Measurements from ENCODE around the gene DHRS4. TPM values are rescaled to one million over a fixed set of nuclear protein-coding genes. Genes with fewer than 3 reads are reported as not detected.

DHRS4 gene
- total RNA-seq, 8 experiments from 2014 or later, result 3.3 to 91.0 (median 12.7) TPM

DNA sequence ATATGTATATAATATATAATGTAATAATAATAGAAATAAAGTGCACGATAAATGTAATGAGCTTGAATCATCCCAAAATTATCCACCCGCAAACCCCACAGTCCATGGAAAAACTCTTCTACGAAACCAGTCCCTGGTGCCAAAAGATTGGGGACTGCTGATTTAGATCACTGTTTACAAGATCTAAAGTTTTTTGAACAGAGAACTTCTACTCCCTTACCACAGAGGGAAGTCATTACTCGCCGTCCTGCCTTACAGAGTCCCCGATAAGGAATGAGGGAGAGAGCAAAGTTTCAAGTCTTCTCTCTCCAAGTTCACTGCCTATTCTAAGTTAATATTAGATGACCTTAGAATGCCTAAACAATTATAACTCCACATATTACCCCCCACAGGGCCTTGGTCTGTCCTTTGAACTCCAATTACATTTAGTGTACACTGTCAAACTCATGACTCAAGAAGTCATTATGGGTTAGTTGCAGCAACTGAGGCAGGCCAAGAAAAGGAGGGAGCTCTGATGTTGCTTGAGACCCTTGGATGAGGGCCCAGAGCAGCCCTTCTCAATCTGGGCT is 21.8 kb upstream of the DHRS4 start:
- Histone ChIP-seq H3K27ac (no peak overlapping the region), H3K4me1 (replicated peaks in 1 of 2) (no peaks in the 10 kb centered on the region), H3K4me3 (no peak overlapping the region)
- in situ Hi-C loops (cut with MboI; ENCODE audit: low pct_unique_long_range_greater_than_20kb in 2 of 9, low sequenced_read_pairs in 9 of 9, unreplicated experiment in 9 of 9), result loop anchor here in 5 of 9 experiments (25.0 kb wide), 1 partner anchor 295 kb away; the partner anchor contains the start of gene DHRS2 (in 5 of the 5)
- no peak for ATAC-seq (replicated peaks in 6 of 8)
- 70 to 100% (median 100%) methylated on average over 1 to 6 of the region's 6 CpGs; no CpG with 5 or more reads in 2 of the 10 experiments for WGBS, 10 experiments

DNA sequence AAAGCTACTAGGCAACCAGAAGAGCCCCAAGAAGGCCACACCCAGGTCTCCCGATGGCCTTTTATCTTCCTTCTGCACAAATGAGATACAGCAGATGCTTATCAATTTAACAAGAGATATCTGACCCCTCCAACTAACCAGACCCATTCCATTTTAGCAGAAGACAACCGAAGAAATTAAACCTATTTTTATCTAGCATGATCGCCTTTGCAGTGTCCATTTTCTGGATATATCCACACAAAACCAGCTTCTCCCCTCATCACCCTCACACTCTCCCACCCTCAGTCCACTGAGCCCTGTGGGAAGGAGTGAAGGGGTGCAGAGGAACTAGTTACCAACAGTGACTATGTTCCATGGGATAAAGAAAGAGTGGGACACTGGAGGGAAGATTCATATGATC is 20.9 kb upstream of the DHRS4 start:
- in situ Hi-C loops (cut with MboI; ENCODE audit: low pct_unique_long_range_greater_than_20kb in 2 of 9, low sequenced_read_pairs in 9 of 9, unreplicated experiment in 9 of 9), result loop anchor here in 5 of 9 experiments (25.0 kb wide), 1 partner anchor 295 kb away; the partner anchor contains the start of gene DHRS2 (in 5 of the 5)
- H3K4me1 ChIP-seq (replicated peaks in 1 of 2), result no peaks in the 10 kb centered on the region
- no peak overlapping the region for H3K27ac ChIP-seq
- 67 to 100% (median 91%) methylated on average over 1 to 3 of the region's 3 CpGs; no CpG with 5 or more reads in 4 of the 10 experiments for WGBS, 10 experiments
- H3K4me3 ChIP-seq, result no peak overlapping the region
- ATAC-seq (replicated peaks in 6 of 8), result no peak

DNA sequence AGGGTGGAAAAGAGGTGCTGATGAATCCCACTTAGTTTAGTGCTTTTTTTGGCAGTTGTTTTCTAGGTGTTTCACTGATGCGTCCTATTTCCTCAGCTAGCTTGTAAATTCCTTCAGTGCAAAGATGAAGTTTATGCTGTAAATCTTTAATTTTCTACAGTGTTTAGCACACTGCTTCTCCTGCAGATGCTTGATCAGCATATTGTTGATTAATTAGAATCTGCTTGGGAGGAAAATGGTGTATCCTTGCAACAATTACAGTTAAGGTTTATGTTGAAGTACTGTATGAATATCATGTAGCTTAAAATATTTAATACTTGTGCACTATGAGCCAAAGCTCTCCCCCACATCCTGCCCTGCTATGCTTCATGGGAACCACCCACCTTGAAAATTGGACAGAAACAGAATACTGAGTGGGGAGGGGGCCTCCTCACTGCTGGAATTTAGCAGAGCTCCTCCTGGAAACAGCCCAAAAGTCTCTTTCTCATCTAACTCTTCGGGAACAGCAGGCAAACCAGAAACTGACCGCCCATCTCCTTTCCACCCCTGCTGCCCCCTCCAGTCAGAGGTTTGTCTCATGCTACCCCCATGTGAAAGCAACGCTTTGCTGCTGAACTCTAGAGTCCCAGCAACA is 20.3 kb upstream of the DHRS4 start:
- H3K4me3 ChIP-seq, result no peak overlapping the region
- 60 to 100% (median 80%) methylated on average over 1 to 3 of the region's 4 CpGs; no CpG with 5 or more reads in 1 of the 10 experiments for WGBS, 10 experiments
- ATAC-seq (replicated peaks in 6 of 8), result no peak
- H3K27ac ChIP-seq, result no peak overlapping the region
- in situ Hi-C loops (cut with MboI; ENCODE audit: low pct_unique_long_range_greater_than_20kb in 2 of 9, low sequenced_read_pairs in 9 of 9, unreplicated experiment in 9 of 9), result loop anchor here in 5 of 9 experiments (25.0 kb wide), 1 partner anchor 296 kb away; the partner anchor contains the start of gene DHRS2 (in 5 of the 5)
- H3K4me1 ChIP-seq (replicated peaks in 1 of 2), result no peaks in the 10 kb centered on the region

DNA sequence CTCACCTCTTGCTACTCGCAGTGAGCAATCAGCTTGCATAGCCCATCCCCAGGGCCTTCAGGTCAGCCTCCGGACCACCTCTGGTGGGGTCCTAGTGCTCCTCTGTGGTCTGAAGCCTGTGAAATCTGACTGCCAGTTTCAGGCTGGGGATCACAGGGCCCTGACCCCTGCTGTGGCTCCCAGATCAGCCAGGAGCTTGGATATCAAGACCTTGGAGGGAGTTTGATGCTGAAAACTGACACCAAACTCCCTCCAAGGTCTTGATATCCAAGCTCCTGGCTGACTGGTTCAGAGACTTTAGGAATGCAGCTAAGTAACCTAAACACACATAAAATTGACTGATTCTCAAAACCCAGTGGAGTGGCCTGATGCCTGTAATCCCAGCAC is 19.8 kb upstream of the DHRS4 start:
- H3K4me1 ChIP-seq (replicated peaks in 1 of 2), result no peaks in the 10 kb centered on the region
- H3K4me3 ChIP-seq, result no peak overlapping the region
- in situ Hi-C loops (cut with MboI; ENCODE audit: low pct_unique_long_range_greater_than_20kb in 2 of 9, low sequenced_read_pairs in 9 of 9, unreplicated experiment in 9 of 9), result loop anchor here in 5 of 9 experiments (25.0 kb wide), 1 partner anchor 296 kb away; the partner anchor contains the start of gene DHRS2 (in 5 of the 5)
- ATAC-seq (replicated peaks in 6 of 8), result no peak
- no peak overlapping the region for H3K27ac ChIP-seq
- 77 to 80% methylated on average over 1 to 2 of the region's 2 CpGs; no CpG with 5 or more reads in 8 of the 10 experiments for WGBS, 10 experiments

DNA sequence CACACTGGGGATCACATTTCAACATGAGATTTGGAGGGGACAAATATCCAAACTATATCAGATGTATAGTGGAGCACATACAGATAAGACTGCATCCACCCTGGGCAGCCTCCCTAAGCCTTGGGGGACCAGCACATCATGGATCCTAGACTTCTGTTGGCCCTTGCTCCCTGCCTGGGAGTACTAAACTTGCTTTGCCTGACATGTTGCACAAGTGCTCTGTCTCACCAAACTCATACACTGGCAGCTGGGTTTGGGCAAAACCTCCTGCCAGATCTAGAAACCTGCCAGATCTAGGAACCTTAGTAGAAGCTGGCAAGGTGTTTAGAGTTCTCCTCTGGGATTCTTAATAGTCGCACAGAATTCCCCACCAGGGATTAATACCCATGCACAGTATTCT is 18.4 kb upstream of the DHRS4 start:
- in situ Hi-C loops (cut with MboI; ENCODE audit: low pct_unique_long_range_greater_than_20kb in 2 of 9, low sequenced_read_pairs in 9 of 9, unreplicated experiment in 9 of 9), result loop anchor here in 5 of 9 experiments (25.0 kb wide), 1 partner anchor 298 kb away; the partner anchor contains the start of gene DHRS2 (in 5 of the 5)
- 67 to 100% (median 83%) methylated on average over 1 of the region's 1 CpG; no CpG with 5 or more reads in 7 of the 10 experiments for WGBS, 10 experiments
- H3K4me3 ChIP-seq, result no peak overlapping the region
- H3K4me1 ChIP-seq (replicated peaks in 1 of 2), result no peaks in the 10 kb centered on the region
- H3K27ac ChIP-seq, result no peak overlapping the region
- no peak for ATAC-seq (replicated peaks in 6 of 8)

DNA sequence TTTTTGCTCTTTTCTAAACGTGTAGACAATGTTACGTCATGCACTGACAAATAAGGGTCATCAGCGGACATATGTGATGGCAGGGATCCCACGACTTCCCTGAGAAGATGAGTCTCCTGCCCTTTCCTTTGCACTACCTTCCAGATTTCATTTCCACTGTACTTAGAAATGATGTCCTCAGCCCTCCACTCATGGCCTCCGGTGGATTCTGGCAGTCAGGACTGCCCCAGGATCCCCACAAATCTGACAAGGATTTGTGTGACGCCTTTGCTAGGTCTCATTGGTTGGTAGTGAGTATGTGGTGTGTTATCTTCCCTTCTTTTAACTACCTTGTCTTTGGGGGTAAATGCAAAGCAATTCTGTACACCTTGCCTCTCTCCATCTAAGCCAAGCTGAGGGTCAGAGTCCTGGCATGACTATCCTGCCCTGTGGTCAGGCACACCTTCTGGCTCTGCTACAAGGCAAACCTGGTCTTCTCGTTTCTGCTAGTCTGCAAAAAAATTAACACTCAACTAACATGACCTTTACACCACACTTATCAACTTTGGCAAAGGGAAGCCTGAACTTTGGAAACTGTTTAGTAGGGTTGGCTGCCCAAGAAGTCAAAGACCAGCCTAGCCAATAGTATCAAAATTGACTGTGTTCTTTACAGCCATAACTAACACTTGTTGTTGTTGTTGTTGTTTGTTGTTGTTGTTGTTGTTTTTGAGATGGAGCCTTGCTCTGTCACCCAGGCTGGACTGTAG is 17.3 kb upstream of the DHRS4 start:
- H3K4me1 ChIP-seq (replicated peaks in 1 of 2), result no peaks in the 10 kb centered on the region
- ATAC-seq (replicated peaks in 6 of 8), result no peak
- no peak overlapping the region for H3K4me3 ChIP-seq
- WGBS, 10 experiments, result 40 to 100% (median 77%) methylated on average over 1 to 7 of the region's 7 CpGs; no CpG with 5 or more reads in 1 of the 10 experiments
- in situ Hi-C loops (cut with MboI; ENCODE audit: low pct_unique_long_range_greater_than_20kb in 2 of 9, low sequenced_read_pairs in 9 of 9, unreplicated experiment in 9 of 9), result loop anchor here in 5 of 9 experiments (25.0 kb wide), 1 partner anchor 299 kb away; the partner anchor contains the start of gene DHRS2 (in 5 of the 5)
- no peak overlapping the region for H3K27ac ChIP-seq

DNA sequence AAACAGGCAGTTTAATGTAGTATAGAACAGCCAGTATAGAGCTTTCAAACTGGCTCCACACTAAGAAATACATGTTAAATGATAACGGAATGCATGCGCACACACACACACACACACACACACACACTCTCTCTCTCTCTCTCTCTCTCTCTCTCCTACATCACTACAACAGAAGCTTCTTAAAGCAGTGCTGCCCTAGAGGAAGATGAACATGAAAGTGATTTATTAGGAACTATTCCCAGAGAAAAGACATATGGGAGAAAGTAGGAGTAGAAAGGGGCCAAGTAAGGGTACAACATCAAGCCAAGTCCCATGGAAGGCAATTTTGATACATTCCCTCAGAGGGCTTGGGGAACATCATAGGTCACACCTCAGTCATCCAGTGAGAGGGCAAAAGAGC is 16.4 kb upstream of the DHRS4 start:
- no CpG with 5 or more reads among the region's 2 CpGs for WGBS, 10 experiments
- ATAC-seq (replicated peaks in 6 of 8), result peak in 3 of 8 experiments; percentile 19 to 38 (median 25)
- H3K27ac ChIP-seq, result no peak overlapping the region
- in situ Hi-C loops (cut with MboI; ENCODE audit: low pct_unique_long_range_greater_than_20kb in 2 of 9, low sequenced_read_pairs in 9 of 9, unreplicated experiment in 9 of 9), result loop anchor here in 5 of 9 experiments (25.0 kb wide), 1 partner anchor 300 kb away; the partner anchor contains the start of gene DHRS2 (in 5 of the 5)
- no peak overlapping the region for H3K4me3 ChIP-seq
- H3K4me1 ChIP-seq (replicated peaks in 1 of 2), result no peaks in the 10 kb centered on the region

DNA sequence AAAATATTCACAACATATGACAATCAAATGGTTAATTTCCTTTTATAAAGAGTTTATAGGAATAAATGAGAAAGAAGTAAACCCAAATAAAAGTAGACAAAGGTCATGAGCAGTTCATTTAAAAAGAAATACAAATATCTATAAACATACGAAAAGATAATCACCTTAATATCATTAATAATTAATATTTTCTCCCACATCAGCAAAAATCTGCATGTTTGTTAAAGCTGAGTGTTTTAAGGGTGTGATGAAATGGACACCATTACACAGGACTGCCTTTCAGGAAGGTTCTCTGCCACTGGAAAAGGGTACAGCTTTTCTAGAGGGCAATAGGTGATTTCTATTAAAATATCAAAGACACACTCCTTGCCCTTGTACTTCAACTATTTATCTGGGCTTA is 14.7 kb upstream of the DHRS4 start:
- Histone ChIP-seq H3K4me1 (replicated peaks in 1 of 2) (no peaks in the 10 kb centered on the region), H3K4me3 (no peak overlapping the region), H3K27ac (no peak overlapping the region)
- WGBS, 10 experiments, result 27 to 100% (median 89%) methylated on average over 1 of the region's 1 CpG; no CpG with 5 or more reads in 1 of the 10 experiments
- no peak for ATAC-seq (replicated peaks in 6 of 8)
- in situ Hi-C loops (cut with MboI; ENCODE audit: low pct_unique_long_range_greater_than_20kb in 2 of 9, low sequenced_read_pairs in 9 of 9, unreplicated experiment in 9 of 9), result loop anchor here in 5 of 9 experiments (25.0 kb wide), 1 partner anchor 302 kb away; the partner anchor contains the start of gene DHRS2 (in 5 of the 5)

DNA sequence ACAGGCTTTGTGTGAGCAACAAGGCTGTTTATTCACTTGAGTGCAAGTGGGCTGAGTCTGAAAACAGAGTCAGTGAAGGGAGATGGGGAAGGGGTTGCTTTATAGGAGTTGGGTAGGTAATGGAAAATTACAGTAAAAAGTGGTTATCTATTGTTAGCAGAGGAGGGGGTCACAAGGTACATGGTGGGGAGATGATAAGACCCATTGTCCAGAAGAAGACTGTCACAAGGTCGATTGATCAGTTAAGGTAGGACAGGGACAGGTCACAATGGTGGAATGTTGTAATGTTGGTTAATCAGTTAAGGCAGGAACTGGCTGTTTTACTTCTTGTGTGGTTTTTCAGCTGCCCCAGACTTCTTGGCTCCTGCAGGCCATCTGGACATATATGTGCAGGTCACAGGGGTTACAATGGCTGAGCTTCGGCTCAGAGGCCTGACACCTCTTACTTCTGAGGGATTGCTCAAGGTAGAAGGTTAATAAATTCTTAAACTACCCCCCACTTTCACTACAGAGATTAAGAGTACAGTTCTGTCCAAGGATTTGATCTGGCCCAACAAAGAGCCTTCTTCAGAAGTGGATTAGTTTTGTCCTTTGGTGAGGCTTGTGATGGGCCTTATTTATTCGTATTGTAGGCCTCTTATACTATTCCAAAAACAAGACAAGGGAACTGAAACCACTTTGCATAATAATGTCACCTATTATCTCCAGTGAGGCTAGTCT is 13.8 kb upstream of the DHRS4 start:
- Histone ChIP-seq H3K4me3 (no peak overlapping the region), H3K27ac (no peak overlapping the region), H3K4me1 (replicated peaks in 1 of 2) (no peaks in the 10 kb centered on the region)
- ATAC-seq (replicated peaks in 6 of 8), result no peak
- 0 to 87% (median 83%) methylated on average over 1 to 3 of the region's 3 CpGs; no CpG with 5 or more reads in 4 of the 10 experiments for WGBS, 10 experiments
- in situ Hi-C loops (cut with MboI; ENCODE audit: low pct_unique_long_range_greater_than_20kb in 2 of 9, low sequenced_read_pairs in 9 of 9, unreplicated experiment in 9 of 9), result loop anchor here in 5 of 9 experiments (25.0 kb wide), 1 partner anchor 302 kb away; the partner anchor contains the start of gene DHRS2 (in 5 of the 5)

DNA sequence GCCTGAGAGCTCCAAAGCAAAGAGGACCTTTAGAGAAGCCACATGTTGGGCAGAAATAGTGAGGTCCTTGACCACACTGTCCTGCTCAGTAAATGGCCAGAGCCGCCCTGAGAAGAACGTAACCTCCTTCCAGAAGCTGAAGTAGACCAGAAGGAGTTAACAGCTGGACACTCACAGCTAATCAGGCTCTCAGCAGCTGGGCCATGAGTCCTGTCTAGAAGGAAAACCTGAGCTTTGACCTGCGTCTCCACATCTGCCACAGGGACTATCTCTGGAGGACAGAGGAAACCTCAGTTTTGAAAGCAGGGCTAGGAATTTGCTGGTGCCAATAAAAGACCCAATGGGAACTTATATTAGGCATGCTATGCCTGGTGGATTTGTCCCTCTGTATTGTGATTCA is 12.3 kb upstream of the DHRS4 start:
- in situ Hi-C loops (cut with MboI; ENCODE audit: low pct_unique_long_range_greater_than_20kb in 2 of 9, low sequenced_read_pairs in 9 of 9, unreplicated experiment in 9 of 9), result loop anchor here in 5 of 9 experiments (25.0 kb wide), 1 partner anchor 304 kb away; the partner anchor contains the start of gene DHRS2 (in 5 of the 5)
- WGBS, 10 experiments, result 0 to 100% (median 85%) methylated on average over 1 to 3 of the region's 3 CpGs; no CpG with 5 or more reads in 4 of the 10 experiments
- Histone ChIP-seq H3K27ac (no peak overlapping the region), H3K4me1 (replicated peaks in 1 of 2) (no peaks in the 10 kb centered on the region), H3K4me3 (no peak overlapping the region)
- no peak for ATAC-seq (replicated peaks in 6 of 8)

DNA sequence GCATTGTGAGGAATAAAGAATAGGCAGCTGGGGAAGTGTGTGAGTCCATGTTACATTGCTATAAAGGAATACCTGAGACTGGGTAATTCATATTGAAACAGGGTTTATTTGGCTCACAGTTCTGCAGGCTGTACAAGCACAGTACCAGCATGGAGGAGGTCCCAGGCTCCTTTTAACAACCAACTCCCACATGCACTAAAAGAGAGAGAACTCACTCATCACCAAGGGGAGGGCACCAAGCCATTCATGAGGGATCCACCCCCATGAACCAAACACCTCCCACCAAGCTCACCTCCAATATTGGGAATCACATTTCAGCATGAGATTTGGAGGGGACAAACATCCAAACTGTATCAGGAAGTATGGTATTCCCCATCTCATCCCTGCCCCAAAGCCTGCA is 11.9 kb upstream of the DHRS4 start:
- H3K4me3 ChIP-seq, result no peak overlapping the region
- H3K27ac ChIP-seq, result no peak overlapping the region
- in situ Hi-C loops (cut with MboI; ENCODE audit: low pct_unique_long_range_greater_than_20kb in 2 of 9, low sequenced_read_pairs in 9 of 9, unreplicated experiment in 9 of 9), result loop anchor here in 5 of 9 experiments (25.0 kb wide), 1 partner anchor 304 kb away; the partner anchor contains the start of gene DHRS2 (in 5 of the 5)
- ATAC-seq (replicated peaks in 6 of 8), result no peak
- H3K4me1 ChIP-seq (replicated peaks in 1 of 2), result no peaks in the 10 kb centered on the region

DNA sequence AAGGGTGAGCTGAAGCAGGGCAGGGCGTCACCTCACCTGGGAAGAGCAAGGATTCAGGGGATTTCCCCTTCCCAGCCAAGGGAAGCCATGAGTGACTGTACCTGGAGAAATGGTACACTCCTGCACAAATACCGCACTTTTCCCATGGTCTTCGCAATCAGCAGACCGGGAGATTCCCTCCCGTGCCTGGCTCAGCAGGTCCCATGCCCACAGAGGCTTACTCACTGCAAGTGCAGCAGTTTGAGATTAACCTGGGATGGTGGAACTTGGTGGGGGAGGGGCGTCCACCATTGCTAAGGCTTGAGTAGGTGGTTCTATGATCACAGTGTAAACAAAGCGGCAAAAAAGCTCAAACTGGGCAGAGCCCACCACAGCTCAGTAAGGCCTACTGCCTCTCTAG is 11.0 kb upstream of the DHRS4 start:
- Histone ChIP-seq H3K4me1 (replicated peaks in 1 of 2) (no peaks in the 10 kb centered on the region), H3K27ac (no peak overlapping the region), H3K4me3 (no peak overlapping the region)
- no peak for ATAC-seq (replicated peaks in 6 of 8)
- 50 to 100% (median 96%) methylated on average over 1 to 5 of the region's 7 CpGs; no CpG with 5 or more reads in 2 of the 10 experiments for WGBS, 10 experiments
- in situ Hi-C loops (cut with MboI; ENCODE audit: low pct_unique_long_range_greater_than_20kb in 2 of 9, low sequenced_read_pairs in 9 of 9, unreplicated experiment in 9 of 9), result loop anchor here in 5 of 9 experiments (25.0 kb wide), 1 partner anchor 305 kb away; the partner anchor contains the start of gene DHRS2 (in 5 of the 5)

Measured in motor neuron (in vitro differentiated cells).